Common myeloid progenitor, CD34-positive (primary cell): ENCODE measurements around the gene PTPRN2.
"Not testable (repeated sequence)": the region's sequence is repeated elsewhere in the genome, so short reads cannot be mapped to it uniquely, and the experiment has no call there.

Experiments used
- CTCF ChIA-PET: fragments of 350-600 bp; sonication (Branson Sonifier 250); formaldehyde crosslinking; loops from one replicate; lab custom pipeline; 2021; ENCODE audit warnings: antibody characterized with exemption; lab: Charles Lee
- POLR2A ChIA-PET: fragments of 350-600 bp; sonication (Branson Sonifier 250); formaldehyde crosslinking; loops from one replicate; lab custom pipeline; 2021; ENCODE audit warnings: antibody characterized with exemption; lab: Charles Lee
- DNase-seq, 3 donors: peaks; one replicate each; pipeline versions ENCODE4 v3.0.0 to v3.0.0-alpha.2; 2013
- H3K27ac ChIP-seq, 2 experiments: 1 replicate in 1 of 2; 2 replicates in 1 of 2; pipeline ENCODE4 v1.7.0; 2013; ENCODE audit warnings: inconsistent platforms in 2 of 2, low read length in 2 of 2, mild to moderate bottlenecking in 2 of 2, low read depth in 1 of 2, moderate library complexity in 1 of 2; ENCODE audit not compliant: severe bottlenecking in 2 of 2, insufficient read depth in 1 of 2, poor library complexity in 1 of 2
- H3K27me3 ChIP-seq, 5 experiments: replicated peaks in 2 of 5; 1 replicate in 3 of 5; 2 replicates in 2 of 5; pipeline versions ENCODE4 v1.6.1 to v1.7.0; 2013; ENCODE audit warnings: low read length in 4 of 5, mild to moderate bottlenecking in 2 of 5, moderate library complexity in 2 of 5, inconsistent platforms in 1 of 5; ENCODE audit not compliant: insufficient read depth in 5 of 5, control insufficient read depth in 4 of 5
- H3K36me3 ChIP-seq, 4 experiments: 1 replicate in 2 of 4; 2 replicates in 2 of 4; pipeline versions ENCODE4 v1.6.1 to v1.7.0; 2013; ENCODE audit warnings: low read length in 3 of 4, control low read depth in 1 of 4, mild to moderate bottlenecking in 1 of 4; ENCODE audit not compliant: control insufficient read depth in 4 of 4, insufficient read depth in 4 of 4
- H3K4me1 ChIP-seq, 4 experiments: 1 replicate in 3 of 4; 2 replicates in 1 of 4; pipeline versions ENCODE4 v1.6.1 to v1.7.1; 2013; ENCODE audit warnings: low read length in 3 of 4, mild to moderate bottlenecking in 3 of 4, control low read depth in 1 of 4, inconsistent platforms in 1 of 4, moderate library complexity in 1 of 4; ENCODE audit not compliant: control insufficient read depth in 4 of 4, insufficient read depth in 4 of 4; ENCODE audit errors: control extremely low read depth in 1 of 4
- H3K4me3 ChIP-seq, 7 experiments: 1 replicate in 4 of 7; 2 replicates in 3 of 7; pipeline versions ENCODE4 v1.5.1 to v1.7.0; 2013; ENCODE audit warnings: mild to moderate bottlenecking in 7 of 7, low read length in 6 of 7, moderate library complexity in 6 of 7, inconsistent platforms in 2 of 7, low read depth in 2 of 7, control low read depth in 1 of 7; ENCODE audit not compliant: insufficient read depth in 4 of 7, control insufficient read depth in 1 of 7; ENCODE audit errors: extremely low read depth in 1 of 7
- H3K9me3 ChIP-seq, 5 experiments: 1 replicate in 4 of 5; 2 replicates in 1 of 5; pipeline versions ENCODE4 v1.6.1 to v1.7.1; 2013; ENCODE audit warnings: low read length in 4 of 5, mild to moderate bottlenecking in 2 of 5, inconsistent platforms in 1 of 5, low read depth in 1 of 5, moderate library complexity in 1 of 5; ENCODE audit not compliant: control insufficient read depth in 4 of 5, insufficient read depth in 2 of 5; ENCODE audit errors: control extremely low read depth in 1 of 5
- WGBS: methylation state at CpG from one replicate; pipeline ENCODE4 v1.1.5; 2013; ENCODE audit not compliant: insufficient coverage; 5-methylcytosine and 5-hydroxymethylcytosine counted together

PTPRN2 gene

GRCh38 chr7:158458716-158459282, 128.8 kb downstream of the PTPRN2 start:
- Histone ChIP-seq H3K27ac (no peak overlapping the region), H3K27me3 (no peaks in the 10 kb centered on the region), H3K9me3 (peaks cover 0 to 5% (median 0%) of the 10 kb centered on the region in 5 experiments), H3K4me1 (no peaks in the 10 kb centered on the region), H3K4me3 (no peak overlapping the region), H3K36me3 (no peaks in the 10 kb centered on the region)
- 76% methylated on average over 11 of the region's 13 CpGs for WGBS
- ChIA-PET CTCF (no interaction called here), POLR2A (no interaction called here)
- DNase-seq: no peak

DNA sequence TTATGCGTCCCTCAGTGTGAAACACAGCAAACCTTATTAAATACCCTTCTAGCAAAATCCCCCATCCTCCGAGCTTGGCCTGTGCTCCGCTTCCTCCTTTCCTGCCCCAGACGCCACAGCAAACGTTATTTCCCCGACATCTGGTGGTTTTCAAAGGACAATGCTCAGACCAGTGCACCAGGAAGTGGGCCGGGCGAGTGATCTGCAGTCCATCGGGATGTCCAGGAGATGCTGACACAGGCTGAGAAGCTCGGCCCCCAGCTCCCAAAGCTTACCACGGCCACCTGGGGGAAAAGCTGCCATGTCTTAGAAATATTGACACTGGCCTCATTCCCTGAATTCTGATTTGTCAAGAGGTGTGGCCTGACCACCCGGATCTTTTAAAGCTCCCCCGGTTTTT, 129.5 kb downstream of the PTPRN2 start:
- H3K4me3 ChIP-seq: no peak overlapping the region
- H3K27ac ChIP-seq: no peak overlapping the region
- no peaks in the 10 kb centered on the region for H3K27me3 ChIP-seq
- CTCF ChIA-PET: no interaction called here
- H3K9me3 ChIP-seq: peaks cover 0 to 5% (median 0%) of the 10 kb centered on the region in 5 experiments
- no peaks in the 10 kb centered on the region for H3K36me3 ChIP-seq
- no peaks in the 10 kb centered on the region for H3K4me1 ChIP-seq
- POLR2A ChIA-PET: no interaction called here
- no peak for DNase-seq
- 86% methylated on average over 13 of the region's 13 CpGs for WGBS

- DNase-seq, H3K36me3 ChIP-seq, CTCF ChIA-PET, H3K4me3 ChIP-seq, H3K27me3 ChIP-seq, H3K9me3 ChIP-seq, H3K27ac ChIP-seq, POLR2A ChIA-PET, H3K4me1 ChIP-seq: not testable (repeated sequence)
- 89% methylated on average over 5 of the region's 22 CpGs for WGBS
These were observed 130.0 kb downstream of the PTPRN2 start for GRCh38 chr7:158457586-158457985.

DNA sequence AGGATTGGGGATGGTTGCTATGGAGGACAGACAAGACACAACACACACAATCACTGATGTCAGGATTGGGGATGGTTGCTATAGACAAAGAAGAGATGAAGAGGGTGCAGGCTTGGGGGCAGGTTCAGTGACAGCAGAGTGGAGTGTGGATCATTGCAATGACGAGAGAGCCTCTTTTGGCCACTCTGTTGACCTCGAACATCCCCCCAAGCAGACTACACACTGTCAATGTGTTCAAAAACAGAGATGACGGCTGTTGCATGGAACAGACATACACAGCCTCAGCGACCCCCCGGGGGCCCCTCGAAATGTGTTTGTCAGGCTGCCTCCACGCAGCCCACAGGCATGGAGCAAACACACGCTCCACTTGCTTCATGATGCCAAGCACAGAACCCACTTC, 133.0 kb downstream of the PTPRN2 start:
- H3K36me3 ChIP-seq: no peaks in the 10 kb centered on the region
- 94% methylated on average over 6 of the region's 8 CpGs for WGBS
- ChIA-PET CTCF (no interaction called here), POLR2A (no interaction called here)
- no peak overlapping the region for H3K4me3 ChIP-seq
- peaks cover 0 to 5% (median 0%) of the 10 kb centered on the region in 5 experiments for H3K9me3 ChIP-seq
- H3K27me3 ChIP-seq: peaks cover 0 to 2% (median 0%) of the 10 kb centered on the region in 5 experiments
- no peak overlapping the region for H3K27ac ChIP-seq
- no peak for DNase-seq
- H3K4me1 ChIP-seq: no peaks in the 10 kb centered on the region

DNA sequence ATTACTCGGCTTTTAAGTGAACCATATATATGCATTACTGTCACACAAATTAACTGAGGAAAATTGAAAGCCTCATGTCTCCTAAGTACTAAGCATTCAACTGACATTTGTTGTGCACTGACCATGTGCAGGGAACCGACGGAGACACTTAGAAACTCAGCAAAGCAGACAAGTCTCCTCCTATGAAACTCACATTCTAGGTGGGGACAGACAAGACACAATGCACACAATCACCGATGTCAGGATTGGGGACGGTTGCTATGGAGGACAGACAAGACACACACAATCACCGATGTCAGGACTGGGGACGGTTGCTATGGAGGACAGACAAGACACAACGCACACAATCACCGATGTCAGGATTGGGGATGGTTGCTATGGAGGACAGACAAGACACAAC, 134.0 kb downstream of the PTPRN2 start:
- no peak overlapping the region for H3K4me3 ChIP-seq
- peaks cover 0 to 4% (median 0%) of the 10 kb centered on the region in 5 experiments for H3K27me3 ChIP-seq
- CTCF ChIA-PET: no interaction called here
- H3K36me3 ChIP-seq: no peaks in the 10 kb centered on the region
- H3K27ac ChIP-seq: no peak overlapping the region
- POLR2A ChIA-PET: no interaction called here
- WGBS: 94% methylated on average over 2 of the region's 9 CpGs
- H3K4me1 ChIP-seq: no peaks in the 10 kb centered on the region
- no peak for DNase-seq
- H3K9me3 ChIP-seq: peaks cover 0 to 5% (median 0%) of the 10 kb centered on the region in 5 experiments

GRCh38 chr7:158452331-158452730, 135.3 kb downstream of the PTPRN2 start:
- Histone ChIP-seq H3K4me1 (no peaks in the 10 kb centered on the region), H3K36me3 (no peaks in the 10 kb centered on the region), H3K27me3 (peaks cover 0 to 4% (median 0%) of the 10 kb centered on the region in 5 experiments), H3K27ac (no peak overlapping the region), H3K9me3 (peaks cover 0 to 5% (median 0%) of the 10 kb centered on the region in 5 experiments), H3K4me3 (no peak overlapping the region)
- 90% methylated on average over 2 of the region's 11 CpGs for WGBS
- CTCF ChIA-PET: no interaction called here
- DNase-seq: no peak
- POLR2A ChIA-PET: no interaction called here

DNA sequence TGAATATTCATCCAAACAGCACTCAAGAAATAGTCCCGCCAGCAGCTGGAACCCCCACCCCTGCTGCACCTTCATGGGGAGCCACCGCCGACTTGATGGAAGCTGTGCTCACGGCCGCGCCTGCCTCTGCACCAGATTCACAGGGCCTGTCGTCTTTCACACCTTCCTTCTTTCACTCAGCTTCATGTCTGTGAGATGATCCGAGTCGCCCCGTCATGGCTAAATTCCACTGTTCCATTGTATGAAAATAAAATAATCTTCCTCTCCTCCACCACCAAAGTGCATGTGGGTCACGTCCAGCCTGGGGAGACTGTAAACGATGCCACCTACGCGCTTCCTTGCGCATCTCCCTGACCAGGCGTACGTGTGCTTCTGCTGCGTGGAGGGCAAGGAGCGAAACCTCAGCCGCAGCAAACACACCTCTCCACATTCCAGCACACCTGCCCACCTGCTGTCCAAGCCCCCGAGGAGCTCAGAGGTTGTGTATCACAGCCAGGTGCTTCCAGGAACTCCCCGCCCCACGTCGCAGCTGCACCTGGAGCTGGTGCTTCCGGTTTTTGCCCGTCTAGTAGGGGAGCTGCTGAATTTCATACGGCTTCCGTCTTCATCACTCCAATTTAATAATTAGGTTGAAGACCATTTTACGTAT, 137.0 kb downstream of the PTPRN2 start:
- peaks cover 0 to 4% (median 0%) of the 10 kb centered on the region in 5 experiments for H3K27me3 ChIP-seq
- no peaks in the 10 kb centered on the region for H3K9me3 ChIP-seq
- no peaks in the 10 kb centered on the region for H3K36me3 ChIP-seq
- POLR2A ChIA-PET: no interaction called here
- no peak for DNase-seq
- 77% methylated on average over 28 of the region's 29 CpGs for WGBS
- H3K4me1 ChIP-seq: no peaks in the 10 kb centered on the region
- CTCF ChIA-PET: no interaction called here
- H3K27ac ChIP-seq: no peak overlapping the region
- no peak overlapping the region for H3K4me3 ChIP-seq
